HepG2 (cell line): ENCODE results near the gene TNFSF9.

Experiments used
- EP300 ChIP-seq, 3 experiments: sonication (generic) in 1 of 3; formaldehyde crosslinking in 1 of 3; IDR thresholded peaks; 2 replicates each; pipeline versions ENCODE4 v1.5.1 to v1.6.1; 2011 to 2020; ENCODE audit warnings: low read depth in 2 of 3, low read length in 2 of 3, borderline replicate concordance in 1 of 3, improper control_type of control experiment in 1 of 3, mild to moderate bottlenecking in 1 of 3, missing genetic modification reagents in 1 of 3, moderate library complexity in 1 of 3
- THAP11 ChIP-seq: IDR thresholded peaks from 2 replicates; pipeline ENCODE4 v1.6.1; 2016; ENCODE audit warnings: missing biosample characterization, missing genetic modification reagents
- ZKSCAN8 ChIP-seq: IDR thresholded peaks from 2 replicates; pipeline ENCODE4 v1.6.1; 2016; ENCODE audit warnings: borderline replicate concordance, missing genetic modification reagents, missing compliant biosample characterization
- ZNF292 ChIP-seq: sonication (generic); formaldehyde crosslinking; IDR thresholded peaks from 2 replicates; pipeline ENCODE4 v1.8.1; 2022; ENCODE audit warnings: mild to moderate bottlenecking, low read depth, missing genetic modification reagents, borderline replicate concordance

DNA sequence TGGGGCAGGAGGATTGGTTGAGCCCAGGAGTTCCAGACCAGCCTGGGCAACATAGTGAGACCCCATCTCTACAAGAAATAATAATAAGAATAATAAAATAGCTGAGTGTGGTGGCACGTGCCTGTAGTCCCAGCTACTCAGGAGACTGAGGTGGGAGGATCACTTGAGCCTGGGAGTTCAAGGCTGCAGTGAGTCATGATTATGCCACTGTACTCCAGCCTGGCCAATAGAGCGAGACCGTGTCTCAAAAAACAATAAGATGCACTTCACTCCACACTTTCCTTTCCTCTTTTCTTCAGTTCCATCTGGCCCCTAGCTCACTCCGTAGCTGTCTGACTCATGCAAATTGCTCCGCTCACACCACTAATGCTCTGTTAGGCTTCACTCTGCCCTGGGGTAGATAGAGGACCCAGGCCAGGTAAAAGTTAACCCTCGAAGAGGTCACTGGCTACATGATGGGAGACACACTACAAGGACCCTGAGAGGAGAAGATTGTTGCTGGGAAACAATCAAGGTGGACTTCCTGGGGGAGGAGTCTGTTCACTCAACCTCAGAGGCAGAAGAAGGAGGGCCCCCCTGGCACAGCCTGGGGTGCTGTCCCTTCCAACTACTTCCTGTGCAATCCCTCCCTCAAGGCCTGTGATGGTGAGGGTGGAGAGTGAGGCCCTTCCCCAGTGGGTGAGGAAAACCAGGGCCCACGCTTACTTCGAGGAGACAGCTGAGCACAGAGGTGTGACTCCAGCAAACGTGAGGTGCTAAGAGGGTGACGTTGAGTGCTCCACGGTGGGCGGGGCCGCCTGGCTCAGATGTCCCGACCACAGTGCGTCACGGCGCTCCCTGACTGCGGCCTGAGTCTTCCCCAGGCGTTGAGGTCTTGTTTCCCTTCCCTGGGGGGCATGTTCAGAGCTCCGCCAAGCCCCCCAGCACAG, 8.8 kb upstream of the TNFSF9 start:
- no peak for TF ChIP-seq EP300 (IDR thresholded peaks at IDR 0.05; ENCODE audit: low read depth in 2 of 2, low read length in 2 of 2)
- no peak for TF ChIP-seq EP300 (CRISPR knock-in tag; IDR thresholded peaks at IDR 0.05; ENCODE audit: borderline replicate concordance)
- TF ChIP-seq ZKSCAN8 = no peak
- TF ChIP-seq ZNF292 (CRISPR knock-in tag) = no peak
- no peak for TF ChIP-seq THAP11 (CRISPR knock-in tag)
